Left kidney (tissue), 8 donors: ENCODE measurements around the gene QSER1. TPM values are rescaled to one million over a fixed set of nuclear protein-coding genes. Genes with fewer than 3 reads are reported as not detected.
"Not testable (repeated sequence)": the region's sequence is repeated elsewhere in the genome, so short reads cannot be mapped to it uniquely, and the experiment has no call there.

Experiments used
- DNase-seq: peaks from one replicate; pipeline ENCODE4 v3.0.0-alpha.2; 2013
- long read RNA-seq, 8 donors: transcript quantifications; one replicate each; lab custom pipeline, GENCODE V29; 2026
- polyA plus RNA-seq: library from polyadenylated mRNA; unstranded; fragments of 120-200 nt; gene quantifications from one replicate; pipeline ENCODE4 v1.2.1, GENCODE V29; 2013; ENCODE audit not compliant: insufficient read length

Gene QSER1
- polyA plus RNA-seq = 53.6 TPM
- long read RNA-seq, donor 1, partial matches to known transcripts = 10 of 12 reads
- long read RNA-seq, donor 1, other reads (novel, unspliced or antisense) = 0 of 12 reads
- long read RNA-seq, donor 2, partial matches to known transcripts = 14 of 16 reads
- long read RNA-seq, donor 2, other reads (novel, unspliced or antisense) = 0 of 16 reads
- long read RNA-seq, donor 3, partial matches to known transcripts = 7 of 8 reads
- long read RNA-seq, donor 3, other reads (novel, unspliced or antisense) = 0 of 8 reads
- long read RNA-seq, donor 4, partial matches to known transcripts = 0 of 1 reads
- long read RNA-seq, donor 4, other reads (novel, unspliced or antisense) = 0 of 1 reads
- long read RNA-seq, donor 5, partial matches to known transcripts = 0 of 1 reads
- long read RNA-seq, donor 5, other reads (novel, unspliced or antisense) = 0 of 1 reads
- long read RNA-seq, donor 6 = 0 reads
- long read RNA-seq, donor 7, partial matches to known transcripts = 10 of 12 reads
- long read RNA-seq, donor 7, other reads (novel, unspliced or antisense) = 0 of 12 reads
- long read RNA-seq, donor 8 = 0 reads

GRCh38 chr11:32892355-32893092, at the start of gene QSER1:
Gene QSER1 (plus strand): TSS chr11:32892811. CDS start chr11:32893126, 315 bp downstream.
- DNase-seq = peak; percentile 70

- DNase-seq = no peak
Measured at GRCh38 chr11:32843544-32843943, 49.1 kb upstream of the QSER1 start.

DNA sequence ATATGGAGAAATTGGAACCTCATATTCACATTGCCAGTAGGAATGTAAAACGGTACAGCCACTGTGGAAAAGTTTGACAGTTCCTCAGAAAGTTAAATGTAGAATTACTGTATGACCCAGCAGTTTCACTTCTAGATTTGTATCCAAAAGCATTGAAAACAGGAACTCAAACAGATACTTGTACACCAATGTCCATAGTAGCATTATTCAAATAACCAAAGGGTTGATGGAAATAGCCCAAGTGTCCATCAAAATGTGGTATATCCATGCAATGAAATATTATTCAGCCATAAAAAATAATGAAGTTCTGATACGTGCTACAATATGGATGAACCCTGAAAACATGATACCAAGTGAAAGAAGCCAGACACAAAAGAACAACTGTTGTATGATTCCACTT, 45.1 kb upstream of the QSER1 start:
- DNase-seq = no peak

DNA sequence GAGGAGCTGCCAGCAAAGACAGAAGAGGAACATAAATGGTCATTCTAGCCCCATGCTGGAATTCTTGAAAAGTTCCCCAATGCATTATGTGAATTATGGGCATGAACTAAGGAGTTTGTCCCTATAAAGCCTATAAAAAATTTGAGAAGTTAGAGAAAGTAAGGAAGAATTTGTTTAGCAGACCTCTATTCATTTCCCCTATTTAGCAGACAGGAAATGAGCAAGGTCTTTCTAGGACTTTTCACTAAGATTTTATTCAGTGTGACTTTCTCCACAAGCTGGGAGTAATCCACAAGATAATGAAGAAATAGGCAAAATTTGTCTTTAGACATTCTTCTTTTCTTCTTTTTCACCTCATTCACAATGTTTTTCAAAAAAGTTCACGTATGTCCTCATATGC, 42.9 kb upstream of the QSER1 start:
- no peak for DNase-seq

DNA sequence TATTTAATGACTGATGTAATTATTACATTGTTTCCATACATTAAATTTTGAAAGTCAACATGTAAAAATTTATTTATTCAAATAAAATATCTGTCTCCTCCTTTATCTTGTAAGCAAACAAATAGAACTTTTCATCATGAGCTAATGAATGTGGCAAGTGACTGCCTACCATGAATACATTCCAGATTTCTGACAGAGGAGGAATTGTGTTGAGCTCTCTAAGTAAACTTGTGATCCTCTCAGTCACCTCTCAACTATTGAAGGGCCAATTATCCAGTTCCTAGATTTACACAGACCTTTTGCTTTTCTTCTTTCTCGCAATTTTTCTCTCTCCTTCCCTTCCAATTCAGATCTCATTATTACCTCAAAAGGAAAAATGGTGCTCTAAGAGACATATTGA, 41.4 kb upstream of the QSER1 start:
- no peak for DNase-seq

DNA sequence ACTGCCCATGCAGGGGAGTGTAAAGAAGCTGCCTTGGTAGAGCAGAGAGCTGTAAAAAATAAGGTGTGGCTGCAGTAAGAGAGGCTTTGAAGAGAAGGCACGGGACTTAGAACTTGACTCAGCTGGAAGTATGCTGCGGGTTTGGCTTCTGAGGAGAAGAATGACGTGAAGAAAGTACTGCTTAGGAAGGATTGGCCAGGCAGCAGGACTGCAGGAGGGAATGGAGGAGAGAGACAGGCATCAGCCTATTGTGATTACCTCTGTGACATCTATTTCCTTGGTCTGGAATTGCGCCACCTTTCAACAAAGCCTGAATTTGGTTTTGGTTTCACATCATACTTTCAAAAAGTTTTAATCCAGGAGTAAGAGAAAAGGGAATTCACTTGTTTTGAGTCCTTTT, 40.4 kb upstream of the QSER1 start:
- DNase-seq = no peak

GRCh38 chr11:32855601-32856000, 37.0 kb upstream of the QSER1 start:
- DNase-seq = no peak

- DNase-seq = no peak
Measured at GRCh38 chr11:32858731-32859130, 33.9 kb upstream of the QSER1 start.

DNA sequence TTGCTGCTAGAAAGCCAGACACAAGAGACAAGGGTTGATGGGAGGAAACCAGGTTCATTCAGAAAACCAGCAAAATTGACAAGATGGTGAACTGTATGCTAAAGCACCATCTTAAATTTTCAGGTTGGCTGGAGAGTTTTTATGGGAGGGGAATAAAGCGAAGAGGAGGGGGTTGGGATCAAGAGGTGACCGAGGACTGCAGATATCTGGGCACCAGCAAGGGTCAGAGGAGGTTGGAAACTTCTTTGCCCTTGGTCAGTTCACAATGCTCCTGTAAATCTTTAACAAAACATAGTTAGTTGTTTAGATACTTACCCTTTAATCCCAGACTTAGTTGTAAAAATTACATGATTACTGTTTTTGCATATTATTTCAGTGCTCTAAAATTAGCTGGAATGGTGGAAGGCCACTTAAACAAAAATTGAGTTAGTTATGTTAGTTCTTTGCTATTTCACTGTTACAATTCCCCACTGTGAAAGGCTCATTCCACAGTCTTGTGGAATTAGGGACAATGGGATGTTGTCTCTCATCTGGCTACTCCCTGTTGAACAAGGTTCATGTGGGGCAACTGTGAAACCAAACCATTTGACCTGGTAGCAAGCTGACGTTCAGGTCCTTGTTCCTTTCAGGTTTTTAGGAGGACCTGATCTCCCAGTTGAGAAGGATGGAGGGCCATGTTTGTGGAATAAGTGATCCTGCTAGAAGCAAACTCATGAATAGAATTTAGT, 30.6 kb upstream of the QSER1 start:
- no peak for DNase-seq

DNA sequence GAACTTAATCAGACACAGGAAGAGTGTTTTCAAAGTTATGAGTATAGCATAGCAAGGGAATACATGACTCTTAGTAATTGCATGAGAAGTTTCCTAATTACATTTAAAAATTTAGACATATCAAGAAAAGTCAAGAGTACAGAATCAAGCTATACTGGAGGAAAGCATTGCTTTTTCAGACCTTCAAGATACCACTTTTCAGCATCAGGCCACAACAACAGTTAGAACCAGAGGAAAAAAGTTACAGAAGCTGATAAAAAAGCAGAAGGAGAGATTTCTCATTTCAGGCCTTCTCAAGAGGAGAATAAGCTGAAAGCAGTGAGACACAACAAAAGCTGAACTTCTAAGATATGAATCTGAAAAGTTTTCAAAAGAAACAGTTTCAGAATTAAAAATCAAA, 28.1 kb upstream of the QSER1 start:
- no peak for DNase-seq

DNA sequence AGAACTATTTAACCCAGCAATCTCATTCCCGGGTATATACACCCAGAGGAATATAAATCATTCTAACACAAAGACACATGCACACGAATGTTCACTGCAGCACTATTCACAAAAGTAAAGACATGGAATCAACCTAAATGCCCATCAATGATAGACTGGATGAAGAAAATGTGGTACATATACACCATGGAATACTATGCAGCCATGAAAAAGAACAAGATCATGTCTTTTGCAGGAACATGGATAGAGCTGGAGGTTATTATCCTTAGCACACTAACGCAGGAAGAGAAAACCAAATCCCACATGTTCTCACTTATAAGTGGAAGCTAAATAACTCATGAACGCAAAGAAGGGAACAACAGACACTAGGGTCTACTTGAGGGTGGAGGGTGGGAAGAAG, 23.9 kb upstream of the QSER1 start:
- not testable (repeated sequence) for DNase-seq

DNA sequence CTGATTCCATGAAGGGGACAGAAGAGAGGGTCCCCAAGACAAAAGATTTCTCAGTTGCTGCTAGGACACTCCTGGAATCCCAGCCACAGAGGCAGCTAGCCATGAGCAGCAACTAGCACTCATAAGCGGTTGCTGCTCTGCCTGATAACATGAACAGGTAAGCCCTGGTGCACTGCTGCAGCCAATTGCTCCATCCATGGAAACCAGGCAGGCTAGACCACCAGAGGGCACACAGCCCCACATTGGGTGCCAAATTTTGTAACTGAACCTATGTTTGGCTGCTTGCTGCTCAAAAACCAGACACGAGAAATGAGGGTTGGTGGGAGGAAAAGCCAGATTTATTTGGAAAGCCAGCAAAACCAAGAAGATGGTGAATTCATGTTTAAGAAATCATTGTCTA, 21.9 kb upstream of the QSER1 start:
- no peak for DNase-seq

- no peak for DNase-seq
Measured at GRCh38 chr11:32874132-32874531, 18.5 kb upstream of the QSER1 start.

GRCh38 chr11:32881286-32881685, 11.3 kb upstream of the QSER1 start:
- no peak for DNase-seq

DNA sequence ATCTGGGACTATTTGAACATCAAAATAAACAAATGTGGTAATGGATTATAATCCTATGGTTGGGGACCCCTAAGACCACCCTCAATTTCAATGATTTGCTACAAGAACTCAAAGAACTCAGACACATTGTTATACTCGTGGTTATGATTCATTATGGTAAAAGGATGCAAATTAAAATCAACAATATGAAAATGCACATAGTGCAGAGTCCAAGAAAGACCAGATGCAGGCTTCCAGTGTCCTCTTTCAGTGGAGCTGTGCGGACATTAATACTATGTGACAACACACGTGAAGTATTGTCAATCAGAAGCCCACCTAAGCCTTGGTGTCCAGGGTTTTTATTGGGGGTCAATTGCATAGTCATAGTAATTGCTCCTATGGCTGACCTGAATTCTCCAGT, 9.2 kb upstream of the QSER1 start:
- no peak for DNase-seq

DNA sequence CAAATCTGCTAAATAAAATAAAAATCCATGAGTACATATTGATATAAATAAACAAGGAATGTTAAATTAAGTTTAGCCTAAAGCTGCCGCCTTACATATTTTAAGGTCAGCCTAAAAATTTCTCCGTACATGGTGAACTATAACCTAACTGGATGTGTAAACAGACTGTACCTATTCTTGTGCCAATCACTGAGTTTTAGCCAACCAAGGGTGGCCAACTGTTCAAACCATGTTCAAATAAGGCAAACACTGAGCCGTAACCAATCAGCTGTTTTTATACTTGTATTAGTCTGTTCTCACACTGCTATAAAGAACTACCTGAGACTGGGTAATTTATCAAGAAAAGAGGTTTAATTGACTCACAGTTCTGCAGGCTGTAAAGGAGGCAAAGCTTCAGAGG, 8.6 kb upstream of the QSER1 start:
- DNase-seq = no peak

DNA sequence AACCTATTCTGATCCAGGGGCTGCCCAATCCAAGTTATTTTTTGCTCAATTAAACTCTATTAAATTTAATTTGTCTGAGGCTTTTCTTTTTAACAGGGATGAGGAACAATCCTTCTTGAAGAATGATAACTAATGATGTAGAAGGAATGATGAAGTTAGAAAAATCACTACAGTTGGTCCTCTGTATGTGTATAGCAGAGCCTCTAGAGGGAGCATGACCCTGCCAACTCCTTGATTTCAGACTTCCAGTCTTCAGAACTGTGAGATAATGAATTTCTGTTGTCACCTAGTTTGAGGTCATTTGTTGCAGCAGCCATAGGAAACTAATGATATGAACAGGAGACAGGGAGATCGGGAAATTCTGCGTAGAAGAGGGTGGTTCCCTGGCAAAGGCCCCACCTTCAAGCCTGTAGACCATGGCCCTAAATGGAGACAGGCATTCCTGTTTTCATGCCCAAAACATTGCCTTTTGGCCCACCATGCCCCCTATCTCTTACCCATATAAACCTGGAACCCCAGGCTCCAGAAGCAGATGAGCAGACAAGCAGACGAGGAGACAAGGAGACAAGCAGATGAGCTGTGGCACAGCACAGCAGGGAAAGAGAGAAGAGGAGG, 7.7 kb upstream of the QSER1 start:
- DNase-seq = no peak

- DNase-seq = no peak
Measured at GRCh38 chr11:32885556-32885955, 7.1 kb upstream of the QSER1 start.

- no peak for DNase-seq
Measured at GRCh38 chr11:32886180-32886579, 6.4 kb upstream of the QSER1 start.

DNA sequence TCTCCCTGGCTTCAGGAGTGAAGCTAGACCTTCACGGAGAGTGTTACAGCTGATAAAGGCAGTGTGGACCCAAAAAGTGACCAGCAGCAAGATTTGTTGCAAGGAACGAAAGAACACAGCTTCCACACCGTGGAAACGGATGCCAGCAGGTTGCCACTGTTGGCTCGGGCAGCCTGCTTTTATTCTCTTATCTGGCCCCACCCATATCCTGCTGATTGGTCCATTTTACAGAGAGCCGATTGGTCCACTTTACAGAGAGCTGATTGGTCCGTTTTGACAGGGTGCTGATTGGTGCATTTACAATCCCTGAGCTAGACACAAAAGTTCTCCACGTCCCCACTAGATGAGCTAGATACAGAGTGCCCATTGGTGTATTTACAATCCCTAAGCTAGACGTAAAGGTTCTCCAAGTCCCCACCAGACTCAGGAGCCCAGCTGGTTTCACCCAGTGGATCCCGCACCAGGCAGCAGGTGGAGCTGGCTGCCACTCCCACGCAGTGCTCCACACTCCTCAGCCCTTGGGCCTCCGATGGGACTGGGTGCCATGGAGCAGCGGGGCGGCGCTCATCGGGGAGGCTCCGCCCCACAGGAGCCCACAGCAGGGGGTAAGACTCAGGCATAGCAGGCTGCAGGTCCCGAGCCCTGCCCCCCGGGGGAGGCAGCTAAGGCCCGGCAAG, 4.8 kb upstream of the QSER1 start:
- DNase-seq = not testable (repeated sequence)

DNA sequence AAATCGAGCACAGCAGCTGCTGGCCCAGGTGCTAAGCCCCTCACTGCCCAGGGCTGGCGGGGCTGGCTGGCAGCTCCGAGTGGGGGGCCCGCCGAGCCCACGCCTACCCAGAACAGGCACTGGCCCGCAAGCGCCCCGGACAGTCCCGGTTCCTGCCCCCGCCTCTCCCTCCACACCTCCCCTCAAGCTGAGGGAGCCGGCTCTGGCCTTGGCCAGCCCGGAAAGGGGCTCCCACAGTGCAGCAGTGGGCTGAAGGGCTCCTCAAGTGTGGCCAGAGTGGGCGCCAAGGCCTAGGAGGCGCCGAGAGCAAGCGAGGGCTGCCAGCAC, 4.3 kb upstream of the QSER1 start:
- DNase-seq = not testable (repeated sequence)

DNA sequence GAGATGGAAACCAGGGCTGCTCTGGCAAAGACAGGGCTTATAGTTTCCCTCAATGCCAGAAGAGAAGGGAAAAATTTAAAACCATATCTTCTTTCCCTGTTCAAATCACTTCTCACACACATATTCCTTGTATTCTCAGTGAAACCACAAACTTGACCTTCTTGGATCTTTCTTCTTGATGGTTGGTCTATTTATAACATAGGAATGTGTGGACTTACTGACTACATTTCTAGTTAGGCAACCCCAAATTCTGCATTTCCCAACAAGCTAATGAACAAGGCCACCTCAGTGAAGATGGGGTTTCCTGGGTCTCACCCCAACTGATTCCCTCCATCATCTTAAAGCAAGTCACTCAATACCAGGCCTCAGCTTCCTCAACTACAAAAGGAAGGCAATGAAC, 3.8 kb upstream of the QSER1 start:
- DNase-seq = no peak
